Vein endothelial cell (primary cell): ENCODE measurements around the gene OPN1MW2. TPM values are rescaled to one million over a fixed set of nuclear protein-coding genes. Genes with fewer than 3 reads are reported as not detected.

ENCODE experiments used
- total RNA-seq: library from RNA; depleted of rRNA; stranded (reverse); fragments of >200 nt; gene quantifications from 2 replicates; pipeline ENCODE4 v1.2.3, GENCODE V29; 2012

Gene OPN1MW2
- total RNA-seq, result not detected in 2 replicates

GRCh38 chrX:154219456-154219855 is at the start of gene OPN1MW2:
Gene OPN1MW2, plus strand, starts transcription at chrX:154219756. Its CDS starts 60 bp downstream, at chrX:154219816.

GRCh38 chrX:154182296-154182695 is 37.3 kb upstream of the OPN1MW2 start, which contains the start of gene OPN1MW:
Gene OPN1MW, plus strand, starts transcription at chrX:154182596. Its CDS starts 82 bp downstream, at chrX:154182678.

GRCh38 chrX:154257282-154257681 is 37.7 kb downstream of the OPN1MW2 start, which contains the start of gene OPN1MW3:
Gene OPN1MW3, plus strand, starts transcription at chrX:154257582. Its CDS starts 38 bp downstream, at chrX:154257620.

Other genes starting within 250 kb of the OPN1MW2 start
- gene HCFC1, start 247.9 kb upstream of the OPN1MW2 start, total RNA-seq, result 52.6 and 58.8 TPM in 2 replicates
- 1.9 and 8.2 TPM in 2 replicates for gene TMEM187, start 247.0 kb upstream of the OPN1MW2 start, total RNA-seq
- 78.5 and 94.4 TPM in 2 replicates for gene IRAK1, start 199.9 kb upstream of the OPN1MW2 start, total RNA-seq
- 32.3 and 33.8 TPM in 2 replicates for gene MECP2, start 122.0 kb upstream of the OPN1MW2 start, total RNA-seq
- not detected in 2 replicates for gene OPN1LW, start 75.5 kb upstream of the OPN1MW2 start, total RNA-seq
- gene OPN1MW, start 37.2 kb upstream of the OPN1MW2 start, total RNA-seq, result not detected in 2 replicates
- gene OPN1MW3, start 37.8 kb downstream of the OPN1MW2 start, total RNA-seq, result not detected in 2 replicates
- gene TEX28, start 75.4 kb downstream of the OPN1MW2 start, total RNA-seq, result not detected in 2 replicates
- 0.10 TPM in 1 of 2 replicates, not detected in the other for gene TKTL1, start 76.0 kb downstream of the OPN1MW2 start, total RNA-seq
- gene FLNA, start 154.9 kb downstream of the OPN1MW2 start, total RNA-seq, result 1,650 and 2,218 TPM in 2 replicates
- gene EMD, start 159.5 kb downstream of the OPN1MW2 start, total RNA-seq, result 40.6 and 56.5 TPM in 2 replicates
- gene RPL10, start 178.6 kb downstream of the OPN1MW2 start, total RNA-seq, result 3,434 and 3,696 TPM in 2 replicates
- 102 and 110 TPM in 2 replicates for gene DNASE1L1, start 189.5 kb downstream of the OPN1MW2 start, total RNA-seq
- 22.4 and 22.9 TPM in 2 replicates for gene TAFAZZIN, start 191.8 kb downstream of the OPN1MW2 start, total RNA-seq
- gene ATP6AP1, start 208.9 kb downstream of the OPN1MW2 start, total RNA-seq, result 83.5 and 83.6 TPM in 2 replicates
- 80.5 and 121 TPM in 2 replicates for gene GDI1, start 217.4 kb downstream of the OPN1MW2 start, total RNA-seq
- 39.4 and 44.1 TPM in 2 replicates for gene FAM50A, start 224.4 kb downstream of the OPN1MW2 start, total RNA-seq
- 14.9 and 21.6 TPM in 2 replicates for gene PLXNA3, start 238.5 kb downstream of the OPN1MW2 start, total RNA-seq